ENCODE measurements around the gene TRPC4AP.

The TRPC4AP gene

GRCh38 chr20:34992751-34993417, 99.7 kb downstream of the TRPC4AP start:
- no peak for DNase-seq (ENCODE audit: low spot score)
- in situ Hi-C loops (cut with MboI; ENCODE audit: low pct_unique_long_range_greater_than_20kb, low sequenced_read_pairs, unreplicated experiment) = no loop called here

GRCh38 chr20:34990661-34991214, 101.9 kb downstream of the TRPC4AP start:
- in situ Hi-C loops (cut with MboI; ENCODE audit: low pct_unique_long_range_greater_than_20kb, low sequenced_read_pairs, unreplicated experiment) = no loop called here
- TF ChIP-seq CTCF (IDR thresholded peaks at IDR 0.05; ENCODE audit: extremely low read depth, insufficient read depth, missing control alignments) = no peak
- DNase-seq (ENCODE audit: low spot score) = no peak

More at GRCh38 chr20:34992751-34993417, 99.7 kb downstream of the TRPC4AP start:
- no peak for TF ChIP-seq CTCF (IDR thresholded peaks at IDR 0.05; ENCODE audit: extremely low read depth, insufficient read depth, missing control alignments)

GRCh38 chr20:34990231-34990630, 102.4 kb downstream of the TRPC4AP start:
- in situ Hi-C loops (cut with MboI; ENCODE audit: low pct_unique_long_range_greater_than_20kb, low sequenced_read_pairs, unreplicated experiment) = no loop called here

GRCh38 chr20:34989670-34990069, 102.9 kb downstream of the TRPC4AP start:
- TF ChIP-seq CTCF (IDR thresholded peaks at IDR 0.05; ENCODE audit: extremely low read depth, insufficient read depth, missing control alignments) = no peak
- no peak for DNase-seq (ENCODE audit: low spot score)
- in situ Hi-C loops (cut with MboI; ENCODE audit: low pct_unique_long_range_greater_than_20kb, low sequenced_read_pairs, unreplicated experiment) = no loop called here

More at GRCh38 chr20:34990231-34990630, 102.4 kb downstream of the TRPC4AP start:
- TF ChIP-seq CTCF (IDR thresholded peaks at IDR 0.05; ENCODE audit: extremely low read depth, insufficient read depth, missing control alignments) = no peak
- DNase-seq (ENCODE audit: low spot score) = no peak

GRCh38 chr20:34989118-34989517, 103.5 kb downstream of the TRPC4AP start:
- DNase-seq (ENCODE audit: low spot score) = no peak
- in situ Hi-C loops (cut with MboI; ENCODE audit: low pct_unique_long_range_greater_than_20kb, low sequenced_read_pairs, unreplicated experiment) = no loop called here
- TF ChIP-seq CTCF (IDR thresholded peaks at IDR 0.05; ENCODE audit: extremely low read depth, insufficient read depth, missing control alignments) = no peak

GRCh38 chr20:34988191-34988540, 104.4 kb downstream of the TRPC4AP start:
- no peak for TF ChIP-seq CTCF (IDR thresholded peaks at IDR 0.05; ENCODE audit: extremely low read depth, insufficient read depth, missing control alignments)
- in situ Hi-C loops (cut with MboI; ENCODE audit: low pct_unique_long_range_greater_than_20kb, low sequenced_read_pairs, unreplicated experiment) = no loop called here
- DNase-seq (ENCODE audit: low spot score) = no peak
